Activated T-cell treated with anti-CD3 and anti-CD28 coated beads, Interleukin-2, amount 50 U/mL, for 72 hours (primary cell): ENCODE results near the gene NUP85. TPM values are rescaled to one million over a fixed set of nuclear protein-coding genes. Genes with fewer than 3 reads are reported as not detected.
"Not testable (repeated sequence)": the region's sequence is repeated elsewhere in the genome, so short reads cannot be mapped to it uniquely, and the experiment has no call there.

Experiments
- ATAC-seq, 2 donors: fragments of 150-1000 bp; cut with Tn5 transposase; replicated peaks in 1 of 2; 2 replicates each; pipeline ENCODE4 v1.10.0; 2021; ENCODE audit warnings: moderate library complexity in 2 of 2, mild to moderate bottlenecking in 1 of 2
- DNase-seq, 2 donors: peaks; one replicate each; pipeline ENCODE4 v3.0.0; 2021 to 2022; ENCODE audit warnings: mixed read lengths in 1 of 2
- H3K27ac Mint-ChIP-seq: one replicate; pipeline ENCODE4 v1.8.0; 2022; ENCODE audit warnings: mild to moderate bottlenecking, moderate library complexity, mixed read lengths
- H3K27me3 Mint-ChIP-seq: one replicate; pipeline ENCODE4 v1.8.0; 2022; ENCODE audit warnings: low read depth, mixed read lengths
- H3K36me3 Mint-ChIP-seq, 2 donors: one replicate each; pipeline ENCODE4 v1.8.0; 2022; ENCODE audit warnings: mixed read lengths in 2 of 2, mild to moderate bottlenecking in 1 of 2; ENCODE audit not compliant: insufficient read depth in 2 of 2
- H3K4me1 Mint-ChIP-seq: one replicate; pipeline ENCODE4 v1.8.0; 2022; ENCODE audit warnings: low read depth, mixed read lengths
- H3K4me3 Mint-ChIP-seq, 2 donors: one replicate each; pipeline ENCODE4 v1.8.0; 2022; ENCODE audit warnings: mild to moderate bottlenecking in 2 of 2, mixed read lengths in 2 of 2, moderate library complexity in 2 of 2
- H3K9me3 Mint-ChIP-seq, 2 donors: one replicate each; pipeline ENCODE4 v1.8.0; 2022; ENCODE audit warnings: mixed read lengths in 2 of 2
- total RNA-seq, 2 donors: library from RNA; stranded (reverse); gene quantifications; one replicate each; pipeline ENCODE4 v1.2.3, GENCODE V29; 2022

NUP85 gene
- total RNA-seq, 2 donors from 2014 or later, result 88.3 to 114 TPM

DNA sequence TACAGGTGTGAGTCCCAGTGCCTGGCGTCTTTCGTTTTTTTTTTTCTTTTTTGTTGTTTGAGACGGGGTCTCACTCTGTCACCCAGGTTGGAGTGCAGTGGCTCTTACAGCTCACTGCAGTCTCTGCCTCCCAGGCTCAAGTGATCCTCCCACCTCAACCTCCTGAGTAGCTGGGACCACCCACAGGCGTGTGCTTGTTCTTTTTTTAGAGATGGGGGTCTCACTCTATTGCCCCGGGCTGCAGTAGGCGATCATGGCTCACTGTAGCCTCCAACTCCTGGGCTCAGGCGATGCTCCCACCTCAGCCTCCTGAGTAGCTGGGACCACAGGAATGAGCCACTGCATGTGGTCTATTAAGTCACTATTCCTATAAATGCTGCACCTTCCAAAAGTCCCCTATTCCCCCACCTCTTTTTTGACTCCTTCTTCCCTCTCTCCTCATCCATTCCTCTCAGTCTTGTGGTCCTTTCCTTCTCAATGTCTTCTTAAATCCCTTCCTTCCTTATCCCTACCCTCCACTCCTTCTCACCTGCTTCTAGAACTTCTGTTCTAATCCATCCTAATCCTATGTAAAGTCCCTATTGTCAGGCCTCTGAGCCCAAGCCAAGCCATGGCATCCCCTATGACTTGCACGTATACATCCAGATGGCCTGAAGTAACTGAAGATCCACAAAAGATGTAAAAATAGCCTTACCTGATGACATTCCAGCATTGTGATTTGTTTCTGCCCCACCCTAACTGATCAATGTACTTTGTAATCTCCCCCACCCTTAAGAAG is 46.7 kb downstream of the NUP85 start:
- DNase-seq (no peak), ATAC-seq (no peak)
- H3K36me3 Mint-ChIP-seq, result no peaks in the 10 kb centered on the region
- H3K9me3 Mint-ChIP-seq, result no peaks in the 10 kb centered on the region
- no peaks in the 10 kb centered on the region for H3K27me3 Mint-ChIP-seq
- H3K4me3 Mint-ChIP-seq, result peak overlapping the region; percentile 69
- peak overlapping the region; percentile 96 for H3K27ac Mint-ChIP-seq
- H3K4me1 Mint-ChIP-seq, result peaks cover 79% of the 10 kb centered on the region

DNA sequence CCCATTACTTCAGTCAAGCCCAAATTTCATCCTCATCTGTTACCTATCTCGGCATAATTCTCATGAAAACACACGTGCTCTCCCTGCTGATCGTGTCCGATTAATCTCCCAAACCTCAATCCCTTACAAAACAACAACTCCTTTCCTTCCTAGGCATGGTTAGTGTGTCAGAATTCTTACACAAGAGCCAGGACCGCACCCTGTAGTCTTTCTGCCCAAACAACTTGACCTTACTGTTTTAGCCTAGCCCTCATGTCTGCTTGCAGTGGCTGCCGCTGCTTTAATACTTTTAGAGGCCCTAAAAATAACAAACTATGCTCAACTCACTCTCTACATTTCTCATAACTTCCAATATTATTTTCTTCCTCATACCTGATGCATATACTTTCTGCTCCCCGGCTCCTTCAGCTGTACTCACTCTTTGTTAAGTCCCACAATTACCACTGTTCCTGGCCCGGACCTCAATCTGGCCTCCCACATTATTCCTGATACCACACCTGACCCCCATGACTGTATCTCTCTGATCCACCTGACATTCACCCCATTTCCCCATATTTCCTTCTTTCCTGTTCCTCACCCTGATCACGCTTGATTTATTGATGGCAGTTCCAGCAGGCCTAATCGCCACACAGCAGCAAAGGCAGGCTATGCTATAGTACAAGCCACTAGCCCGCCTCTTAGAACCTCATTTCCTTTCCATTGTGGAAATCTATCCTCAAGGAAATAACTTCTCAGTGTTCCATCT is 50.6 kb downstream of the NUP85 start:
- Mint-ChIP-seq H3K27ac (peak overlapping the region; percentile 19), H3K4me1 (peaks cover 81% of the 10 kb centered on the region)
- not testable (repeated sequence) for ATAC-seq, H3K27me3 Mint-ChIP-seq, H3K4me3 Mint-ChIP-seq, DNase-seq, H3K9me3 Mint-ChIP-seq, H3K36me3 Mint-ChIP-seq

DNA sequence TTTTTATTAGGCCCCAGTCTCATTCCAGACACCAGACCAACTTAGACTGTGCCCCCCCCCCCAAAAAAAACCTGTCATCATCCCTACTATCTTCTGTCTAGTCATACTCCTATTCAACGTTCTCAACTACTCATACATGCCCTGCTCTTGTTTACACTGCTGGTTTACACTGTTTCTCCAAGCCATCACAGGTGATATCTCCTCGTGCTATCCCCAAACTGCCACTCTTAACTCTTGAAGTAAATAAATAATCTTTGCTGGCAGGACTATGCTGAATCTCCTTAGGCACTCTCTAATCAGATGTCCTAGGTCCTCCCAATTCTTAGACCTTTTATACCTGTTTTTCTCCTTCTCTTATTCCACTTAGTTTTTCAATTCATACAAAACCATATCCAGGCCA is 51.7 kb downstream of the NUP85 start:
- Mint-ChIP-seq H3K4me3 (peak overlapping the region in 1 of 2 donors; percentile 12), H3K4me1 (peaks cover 73% of the 10 kb centered on the region), H3K27ac (peak overlapping the region; percentile 4)
- DNase-seq, H3K36me3 Mint-ChIP-seq, H3K27me3 Mint-ChIP-seq, H3K9me3 Mint-ChIP-seq, ATAC-seq: not testable (repeated sequence)

DNA sequence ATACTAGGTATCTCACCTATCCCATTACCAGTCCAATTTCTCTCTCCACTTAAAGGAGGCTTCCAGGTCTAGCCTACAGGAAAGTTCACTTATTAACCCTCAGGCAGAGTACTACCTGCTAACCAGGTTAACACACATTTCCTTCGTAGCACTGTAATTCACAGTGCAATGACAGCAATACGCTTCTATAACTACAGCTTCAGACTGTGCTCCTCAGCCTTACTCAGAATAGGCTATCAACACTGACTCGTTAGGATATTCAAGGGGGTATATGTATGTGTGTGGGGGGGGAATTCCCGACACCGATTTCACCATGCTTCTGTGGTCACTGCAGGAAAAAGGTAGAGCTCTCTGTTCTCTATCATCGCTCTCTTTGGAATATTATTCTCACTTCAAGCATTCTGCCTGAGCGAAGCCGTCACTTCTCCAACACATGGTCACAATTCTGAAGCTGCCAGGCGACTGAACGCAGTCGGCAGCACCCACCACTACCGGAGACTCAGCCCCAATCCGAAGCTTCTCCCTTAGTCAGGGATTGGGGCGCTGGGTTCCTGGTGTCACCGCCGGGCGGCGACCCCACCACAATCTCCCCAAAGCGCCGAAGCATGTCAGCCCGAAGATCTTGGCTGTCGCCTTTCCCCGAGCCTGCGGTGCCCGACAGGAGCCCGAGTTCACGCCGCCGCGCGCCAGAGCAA is 55.3 kb downstream of the NUP85 start:
- H3K4me3 Mint-ChIP-seq, result peak overlapping the region; percentile 91 to 92
- peak; percentile 58 to 65 for ATAC-seq
- H3K27me3 Mint-ChIP-seq, result no peaks in the 10 kb centered on the region
- peaks cover 6 to 10% of the 10 kb centered on the region in 2 donors for H3K36me3 Mint-ChIP-seq
- no peak for DNase-seq
- H3K9me3 Mint-ChIP-seq, result no peaks in the 10 kb centered on the region
- peak overlapping the region; percentile 100 for H3K27ac Mint-ChIP-seq
- peaks cover 67% of the 10 kb centered on the region for H3K4me1 Mint-ChIP-seq

DNA sequence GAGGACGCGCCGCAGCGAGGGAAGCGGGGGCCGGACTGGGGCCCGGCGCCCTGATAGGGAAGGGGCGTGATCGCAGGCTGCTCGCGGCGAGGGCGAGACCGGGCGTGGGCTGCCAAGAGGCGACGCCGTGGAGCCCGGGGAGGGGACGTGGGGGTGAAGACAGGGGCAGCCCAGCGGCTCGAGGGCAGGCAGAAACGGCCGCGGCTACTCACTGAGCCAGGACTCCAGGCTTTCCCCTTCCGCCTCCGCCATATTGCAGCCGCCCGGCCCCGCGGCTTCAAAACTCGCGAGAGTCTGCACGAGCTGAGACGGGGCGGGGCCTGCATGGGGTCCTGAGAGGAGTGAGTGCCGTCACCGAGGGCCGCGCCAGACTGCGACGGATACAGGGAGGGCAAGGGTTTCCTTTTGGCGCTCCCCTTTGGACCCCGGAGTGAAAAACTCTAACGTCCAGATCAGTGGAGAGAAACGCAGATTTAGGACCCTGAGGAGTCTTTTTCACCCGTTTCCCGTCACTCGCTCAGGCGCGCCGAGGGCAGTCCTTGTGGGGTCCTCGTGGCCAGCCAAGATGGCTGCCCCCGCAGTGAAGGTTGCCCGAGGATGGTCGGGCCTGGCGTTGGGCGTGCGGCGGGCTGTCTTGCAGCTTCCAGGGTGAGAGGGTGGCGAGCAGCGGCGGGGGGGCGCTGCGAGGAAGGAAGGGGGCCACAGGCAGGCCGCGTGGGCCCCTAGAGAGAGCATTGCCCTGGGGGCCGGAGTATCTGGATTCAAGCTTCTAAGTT is 56.0 kb downstream of the NUP85 start, which contains the start of the genes GGA3 and MRPS7:
Gene GGA3, minus strand, starts transcription at position 271 of the 776 bp plus-strand sequence. Its CDS starts 19 bp downstream, at position 252.
Gene MRPS7, plus strand, starts transcription at position 544 of the 776 bp plus-strand sequence. Its CDS starts 22 bp downstream, at position 566.
- Mint-ChIP-seq H3K4me1 (peaks cover 59% of the 10 kb centered on the region), H3K4me3 (peak within 1 kb of the TSS; percentile 91 to 92)

DNA sequence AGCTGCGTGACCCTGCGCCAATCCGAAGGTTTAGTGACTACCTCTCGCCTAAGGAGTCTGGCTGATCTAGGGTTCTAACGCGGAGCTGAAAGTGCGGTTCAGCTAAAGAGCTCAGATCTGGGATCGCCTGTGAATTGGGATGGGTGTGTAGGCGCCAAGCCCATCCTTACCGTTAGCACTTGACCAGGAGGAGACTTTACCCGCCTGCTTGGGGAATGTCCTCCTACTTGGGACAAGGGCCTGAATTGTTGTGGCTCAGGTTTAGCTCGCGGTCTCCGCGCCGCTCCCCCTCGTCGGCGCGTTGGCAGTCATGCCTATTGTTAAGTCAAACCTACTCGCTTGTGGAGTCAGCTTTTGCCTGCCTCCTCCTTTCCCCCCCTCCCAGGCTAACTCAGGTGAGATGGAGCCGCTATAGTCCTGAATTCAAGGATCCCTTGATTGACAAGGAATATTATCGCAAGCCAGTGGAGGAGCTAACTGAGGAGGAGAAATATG is 56.7 kb downstream of the NUP85 start:
- Mint-ChIP-seq H3K27me3 (no peaks in the 10 kb centered on the region), H3K4me3 (peak overlapping the region; percentile 91 to 92), H3K4me1 (peaks cover 53% of the 10 kb centered on the region), H3K36me3 (peaks cover 6 to 11% of the 10 kb centered on the region in 2 donors), H3K27ac (peak overlapping the region; percentile 100), H3K9me3 (no peaks in the 10 kb centered on the region)
- ATAC-seq (peak in 1 of 2 donors; percentile 14), DNase-seq (peak in 1 of 2 donors; percentile 18)

More for the DNA sequence above, 56.0 kb downstream of the NUP85 start, which contains the start of the genes GGA3 and MRPS7:
- ATAC-seq (peak; percentile 92), DNase-seq (peak; percentile 97)
- Mint-ChIP-seq H3K27ac (peak within 1 kb of the TSS; percentile 100), H3K9me3 (no peaks in the 10 kb centered on the region), H3K27me3 (no peaks in the 10 kb centered on the region), H3K36me3 (peaks cover 6 to 10% of the 10 kb centered on the region in 2 donors)

DNA sequence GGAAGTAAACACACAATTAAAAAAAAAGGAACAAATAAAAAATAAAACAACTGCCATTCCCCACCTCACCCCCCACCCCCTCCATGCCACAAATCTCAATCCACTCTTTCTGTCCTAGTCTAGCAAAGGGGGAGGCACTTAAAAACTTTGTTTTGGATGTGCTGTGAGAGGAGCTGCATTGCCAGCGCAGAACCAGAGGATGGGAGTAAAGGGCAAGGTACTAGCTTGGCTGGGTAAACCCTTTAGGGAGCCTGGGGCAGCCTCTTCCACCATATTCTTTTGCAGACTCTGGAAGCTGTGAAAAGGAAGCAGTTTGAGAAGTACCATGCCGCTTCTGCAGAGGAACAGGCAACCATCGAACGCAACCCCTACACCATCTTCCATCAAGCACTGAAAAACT is 57.6 kb downstream of the NUP85 start:
- peaks cover 6 to 11% of the 10 kb centered on the region in 2 donors for H3K36me3 Mint-ChIP-seq

DNA sequence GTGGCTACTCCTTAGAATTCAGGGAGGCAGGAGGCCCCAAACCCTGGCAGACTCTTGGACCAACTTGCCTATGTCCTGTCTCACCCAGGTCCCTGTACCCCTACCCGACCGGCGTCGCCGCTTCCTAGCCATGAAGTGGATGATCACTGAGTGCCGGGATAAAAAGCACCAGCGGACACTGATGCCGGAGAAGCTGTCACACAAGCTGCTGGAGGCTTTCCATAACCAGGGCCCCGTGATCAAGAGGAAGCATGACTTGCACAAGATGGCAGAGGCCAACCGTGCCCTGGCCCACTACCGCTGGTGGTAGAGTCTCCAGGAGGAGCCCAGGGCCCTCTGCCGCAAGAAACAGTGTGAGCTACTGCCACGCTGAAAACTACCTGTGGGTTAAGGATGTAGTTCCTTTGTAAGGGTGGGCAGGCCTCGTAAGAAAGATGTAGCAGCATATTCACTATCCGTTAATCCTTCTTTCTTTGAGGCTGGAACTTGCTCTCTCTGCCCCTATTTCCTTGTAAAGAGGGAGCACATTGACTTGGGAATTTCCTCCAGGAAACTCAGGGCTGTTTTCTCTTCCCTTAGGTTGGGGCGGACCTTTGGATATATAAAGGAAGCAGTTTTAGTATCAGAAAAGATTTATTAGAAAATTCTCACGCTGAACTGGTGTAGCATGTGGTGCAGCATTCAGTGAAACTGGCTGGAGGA is 60.3 kb downstream of the NUP85 start:
- Mint-ChIP-seq H3K4me1 (peaks cover 33% of the 10 kb centered on the region), H3K36me3 (peaks cover 6 to 9% of the 10 kb centered on the region in 2 donors), H3K27ac (no peak overlapping the region), H3K27me3 (no peaks in the 10 kb centered on the region), H3K4me3 (no peak overlapping the region), H3K9me3 (no peaks in the 10 kb centered on the region)
- DNase-seq (no peak), ATAC-seq (no peak)

More for the DNA sequence above, 57.6 kb downstream of the NUP85 start:
- Mint-ChIP-seq H3K27ac (peak overlapping the region; percentile 100), H3K4me3 (peak overlapping the region; percentile 91 to 92), H3K27me3 (no peaks in the 10 kb centered on the region), H3K4me1 (peaks cover 44% of the 10 kb centered on the region), H3K9me3 (no peaks in the 10 kb centered on the region)
- DNase-seq (no peak), ATAC-seq (no peak)

DNA sequence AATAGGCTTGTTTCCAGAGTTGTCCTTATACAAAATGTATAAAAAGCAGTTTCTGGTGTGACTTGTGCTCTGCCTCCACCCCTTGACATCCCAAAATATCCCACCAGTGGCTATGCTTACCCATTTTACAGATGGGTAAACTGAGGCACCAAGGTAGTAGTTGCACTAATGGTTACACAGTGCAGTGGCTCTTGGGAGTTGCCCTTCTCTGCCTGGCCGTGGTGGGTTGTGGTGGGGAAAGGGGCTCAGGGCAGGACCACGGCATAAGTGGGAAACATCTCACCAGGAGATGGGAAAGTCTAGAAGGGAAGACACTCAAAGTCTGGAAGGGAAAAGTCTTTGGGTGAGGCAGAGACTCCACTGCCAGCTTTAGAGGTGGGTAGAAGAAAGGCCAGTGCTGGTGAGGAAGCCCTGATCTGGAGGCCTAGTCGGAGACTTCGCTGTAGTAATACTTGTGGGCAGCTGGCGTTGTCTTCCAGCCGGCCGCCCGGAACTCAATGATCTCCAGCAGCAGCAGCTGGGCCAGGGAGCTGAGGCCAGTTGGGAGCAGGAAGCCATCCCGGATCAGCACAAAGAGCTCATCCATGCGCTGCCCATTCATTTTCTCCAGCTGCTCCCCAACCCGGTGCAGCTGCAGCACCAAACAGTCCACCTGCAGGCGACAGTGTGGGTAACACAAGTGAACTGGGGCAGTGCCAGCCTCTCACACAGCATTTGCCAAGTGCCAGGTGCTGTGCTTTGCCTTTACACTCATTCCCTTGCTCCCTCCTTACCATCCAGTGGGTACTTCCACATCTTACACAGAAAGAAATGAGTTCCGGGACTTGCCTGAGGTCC is 61.1 kb downstream of the NUP85 start:
- Mint-ChIP-seq H3K4me1 (peaks cover 33% of the 10 kb centered on the region), H3K36me3 (peaks cover 4 to 9% of the 10 kb centered on the region in 2 donors), H3K4me3 (no peak overlapping the region), H3K9me3 (no peaks in the 10 kb centered on the region), H3K27me3 (no peaks in the 10 kb centered on the region), H3K27ac (no peak overlapping the region)
- DNase-seq (no peak), ATAC-seq (no peak)

DNA sequence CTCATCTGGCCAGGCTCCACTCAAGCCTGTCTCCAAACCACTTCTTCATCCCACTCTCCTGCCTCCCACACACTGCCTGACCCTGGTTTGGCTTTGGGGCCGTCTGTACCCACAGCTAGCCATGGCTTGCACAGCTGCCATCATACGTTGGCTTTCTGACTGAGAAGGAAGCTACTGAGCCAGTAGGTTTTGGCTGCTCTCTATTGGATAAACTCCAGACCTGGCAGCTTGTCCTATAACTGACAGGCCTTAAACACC is 61.6 kb downstream of the NUP85 start:
- Mint-ChIP-seq H3K4me3 (no peak overlapping the region), H3K4me1 (peaks cover 32% of the 10 kb centered on the region), H3K27ac (no peak overlapping the region), H3K9me3 (no peaks in the 10 kb centered on the region), H3K36me3 (peaks cover 2 to 9% of the 10 kb centered on the region in 2 donors), H3K27me3 (no peaks in the 10 kb centered on the region)
- no peak for DNase-seq
- no peak for ATAC-seq
